Astrocyte (in vitro differentiated cells and primary cell): ENCODE results near the gene TTYH3.

Experiments used
- CTCF ChIP-seq: IDR thresholded peaks from 2 replicates; pipeline ENCODE4 v1.5.1; 2011; ENCODE audit warnings: low read depth, mild to moderate bottlenecking, inconsistent platforms, low read length, moderate library complexity; ENCODE audit not compliant: insufficient read depth
- EZH2 ChIP-seq: IDR thresholded peaks from 2 replicates; pipeline ENCODE4 v1.6.1; 2012; ENCODE audit warnings: mild to moderate bottlenecking, low read length, inconsistent platforms; ENCODE audit not compliant: insufficient read depth

- TF ChIP-seq CTCF = no peak
- no peak for TF ChIP-seq EZH2
Measured at GRCh38 chr7:2622869-2623697, 8.7 kb upstream of the TTYH3 start.
